HG03139 (cell line): Measurements from ENCODE around the gene PDLIM5.
"Not testable (repeated sequence)": the region's sequence is repeated elsewhere in the genome, so short reads cannot be mapped to it uniquely, and the experiment has no call there.

Source experiments
- ATAC-seq: cut with Tn5 transposase; IDR thresholded peaks from one replicate; pipeline ENCODE4 v1.9.1; 2021; ENCODE audit not compliant: unreplicated experiment

PDLIM5 gene

GRCh38 chr4:94451695-94452475 is at the start of gene PDLIM5:
Gene PDLIM5 (plus strand): TSS chr4:94451942. CDS start chr4:94455289, 3,347 bp downstream.
- peak; percentile 88 for ATAC-seq

- not testable (repeated sequence) for ATAC-seq
Measured at GRCh38 chr4:94402439-94402838, 49.3 kb upstream of the PDLIM5 start.

GRCh38 chr4:94403751-94404150 is 48.0 kb upstream of the PDLIM5 start:
- no peak for ATAC-seq

GRCh38 chr4:94406668-94407437 is 44.9 kb upstream of the PDLIM5 start:
- no peak for ATAC-seq

- no peak for ATAC-seq
Measured at GRCh38 chr4:94407846-94408245, 43.9 kb upstream of the PDLIM5 start.

- no peak for ATAC-seq
Measured at GRCh38 chr4:94408549-94409374, 43.0 kb upstream of the PDLIM5 start.

GRCh38 chr4:94409375-94409679 is 42.4 kb upstream of the PDLIM5 start:
- no peak for ATAC-seq

- ATAC-seq, result no peak
Measured at GRCh38 chr4:94409962-94410361, 41.8 kb upstream of the PDLIM5 start.

GRCh38 chr4:94410678-94411206 is 41.0 kb upstream of the PDLIM5 start:
- ATAC-seq, result no peak

- no peak for ATAC-seq
Measured at GRCh38 chr4:94411296-94411695, 40.4 kb upstream of the PDLIM5 start.

GRCh38 chr4:94412019-94412657 is 39.6 kb upstream of the PDLIM5 start:
- ATAC-seq, result no peak

- no peak for ATAC-seq
Measured at GRCh38 chr4:94412658-94413038, 39.1 kb upstream of the PDLIM5 start.

- ATAC-seq, result no peak
Measured at GRCh38 chr4:94413085-94413840, 38.5 kb upstream of the PDLIM5 start.

GRCh38 chr4:94414907-94415306 is 36.8 kb upstream of the PDLIM5 start:
- ATAC-seq, result no peak

- no peak for ATAC-seq
Measured at GRCh38 chr4:94415448-94415847, 36.3 kb upstream of the PDLIM5 start.

GRCh38 chr4:94416335-94416734 is 35.4 kb upstream of the PDLIM5 start:
- no peak for ATAC-seq

GRCh38 chr4:94416981-94417380 is 34.8 kb upstream of the PDLIM5 start:
- ATAC-seq, result no peak

GRCh38 chr4:94419549-94419948 is 32.2 kb upstream of the PDLIM5 start:
- ATAC-seq, result no peak

- ATAC-seq, result no peak
Measured at GRCh38 chr4:94419956-94420355, 31.8 kb upstream of the PDLIM5 start.

- ATAC-seq, result no peak
Measured at GRCh38 chr4:94420356-94420755, 31.4 kb upstream of the PDLIM5 start.
